NCI-H2227 (cell line): ENCODE results near the gene HTRA1.

Experiments
- DNase-seq: peaks from one replicate; lab custom pipeline; 2025; ENCODE audit not compliant: unreplicated experiment; lab: John Stamatoyannopoulos, UW

HTRA1 gene

DNA sequence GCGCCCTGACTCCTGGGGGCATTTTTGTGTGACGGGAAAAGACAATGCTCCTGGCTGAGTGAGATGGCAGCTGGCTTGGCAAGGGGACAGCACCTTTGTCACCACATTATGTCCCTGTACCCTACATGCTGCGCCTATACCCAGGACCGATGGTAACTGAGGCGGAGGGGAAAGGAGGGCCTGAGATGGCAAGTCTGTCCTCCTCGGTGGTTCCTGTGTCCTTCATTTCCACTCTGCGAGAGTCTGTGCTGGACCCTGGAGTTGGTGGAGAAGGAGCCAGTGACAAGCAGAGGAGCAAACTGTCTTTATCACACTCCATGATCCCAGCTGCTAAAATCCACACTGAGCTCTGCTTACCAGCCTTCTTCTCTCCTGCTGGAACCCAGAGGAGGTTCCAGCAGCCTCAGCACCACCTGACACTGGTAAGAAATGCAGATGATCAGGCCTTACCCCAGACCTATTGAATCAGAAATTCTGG is 6.7 kb upstream of the HTRA1 start, which contains the start of gene ARMS2:
Gene ARMS2, plus strand, starts transcription at position 51 of the 478 bp plus-strand sequence. Its CDS starts 75 bp downstream, at position 126.
- no peak for DNase-seq

GRCh38 chr10:122455376-122456079 is 5.8 kb upstream of the HTRA1 start:
- no peak for DNase-seq

DNA sequence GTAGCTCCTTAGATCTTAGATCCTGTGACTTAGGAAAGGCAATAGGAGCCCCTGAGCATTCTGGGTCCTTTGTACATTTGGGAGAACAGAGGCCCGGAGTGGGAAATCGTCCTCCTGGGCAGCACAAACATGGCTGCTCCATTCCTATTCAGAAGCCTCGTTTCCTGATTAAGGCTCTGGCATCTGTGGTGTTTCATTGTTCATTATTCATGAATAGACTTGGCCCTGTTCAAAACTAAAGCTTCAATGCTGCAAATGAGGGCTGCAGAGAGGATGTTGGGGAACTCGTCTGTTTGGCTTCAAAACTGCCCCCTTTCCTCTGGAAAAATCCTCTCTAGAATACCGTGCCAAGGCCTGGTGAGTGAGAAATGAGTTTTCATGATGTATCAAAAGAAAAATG is 3.4 kb upstream of the HTRA1 start:
- DNase-seq = no peak

DNA sequence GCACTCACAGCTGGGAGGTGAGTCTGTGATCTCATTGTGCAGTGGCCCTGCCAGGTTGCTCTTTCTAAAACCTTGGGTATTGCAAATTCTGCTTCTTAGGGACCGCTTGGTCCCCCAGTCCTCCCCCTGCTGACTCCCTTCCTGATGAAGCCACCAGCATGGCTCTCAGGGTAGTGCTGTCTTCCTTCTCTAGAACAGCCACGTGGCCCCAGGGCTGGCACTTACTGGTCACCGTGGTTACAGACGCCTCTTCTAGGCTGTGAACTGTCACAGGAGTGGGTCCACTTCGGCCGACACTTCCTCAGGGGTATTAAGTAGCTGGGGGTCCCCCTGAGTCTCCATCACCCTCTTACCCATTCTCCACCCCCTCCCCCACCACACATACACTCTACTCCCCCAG is 2.7 kb upstream of the HTRA1 start:
- DNase-seq = no peak

- DNase-seq = no peak
Observed at GRCh38 chr10:122459561-122460273, 1.6 kb upstream of the HTRA1 start.

DNA sequence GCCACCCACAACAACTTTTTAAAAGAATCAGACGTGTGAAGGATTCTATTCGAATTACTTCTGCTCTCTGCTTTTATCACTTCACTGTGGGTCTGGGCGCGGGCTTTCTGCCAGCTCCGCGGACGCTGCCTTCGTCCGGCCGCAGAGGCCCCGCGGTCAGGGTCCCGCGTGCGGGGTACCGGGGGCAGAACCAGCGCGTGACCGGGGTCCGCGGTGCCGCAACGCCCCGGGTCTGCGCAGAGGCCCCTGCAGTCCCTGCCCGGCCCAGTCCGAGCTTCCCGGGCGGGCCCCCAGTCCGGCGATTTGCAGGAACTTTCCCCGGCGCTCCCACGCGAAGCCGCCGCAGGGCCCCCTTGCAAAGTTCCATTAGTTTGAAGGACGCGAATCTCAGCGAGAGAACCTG is 461 bp upstream of the HTRA1 start:
- no peak for DNase-seq

DNA sequence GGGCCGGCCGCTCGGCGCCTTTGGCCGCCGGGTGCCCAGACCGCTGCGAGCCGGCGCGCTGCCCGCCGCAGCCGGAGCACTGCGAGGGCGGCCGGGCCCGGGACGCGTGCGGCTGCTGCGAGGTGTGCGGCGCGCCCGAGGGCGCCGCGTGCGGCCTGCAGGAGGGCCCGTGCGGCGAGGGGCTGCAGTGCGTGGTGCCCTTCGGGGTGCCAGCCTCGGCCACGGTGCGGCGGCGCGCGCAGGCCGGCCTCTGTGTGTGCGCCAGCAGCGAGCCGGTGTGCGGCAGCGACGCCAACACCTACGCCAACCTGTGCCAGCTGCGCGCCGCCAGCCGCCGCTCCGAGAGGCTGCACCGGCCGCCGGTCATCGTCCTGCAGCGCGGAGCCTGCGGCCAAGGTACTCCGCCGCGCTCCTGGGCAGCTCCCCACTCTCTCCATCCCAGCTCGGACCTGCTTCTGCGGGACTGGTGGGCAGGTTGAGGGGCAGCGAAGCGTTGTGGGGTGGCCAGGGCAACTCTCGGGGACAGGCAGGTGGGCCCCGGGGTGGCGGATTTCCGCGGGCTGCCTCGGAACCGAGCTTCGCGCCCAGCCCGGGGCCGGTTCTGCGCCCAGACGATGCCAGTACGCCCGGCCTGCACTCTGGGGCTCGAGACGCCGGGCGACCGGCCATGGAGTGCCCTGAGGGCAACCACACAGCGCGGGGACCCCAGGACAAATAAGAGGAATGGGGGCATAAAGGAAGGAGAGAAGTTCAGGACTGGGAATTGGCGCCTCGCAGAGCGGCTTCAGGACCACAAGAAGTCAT is 578 bp downstream of the HTRA1 start:
- peak; percentile 8 for DNase-seq

GRCh38 chr10:122462533-122463465 is 1.4 kb downstream of the HTRA1 start:
- DNase-seq = peak; percentile 3

DNA sequence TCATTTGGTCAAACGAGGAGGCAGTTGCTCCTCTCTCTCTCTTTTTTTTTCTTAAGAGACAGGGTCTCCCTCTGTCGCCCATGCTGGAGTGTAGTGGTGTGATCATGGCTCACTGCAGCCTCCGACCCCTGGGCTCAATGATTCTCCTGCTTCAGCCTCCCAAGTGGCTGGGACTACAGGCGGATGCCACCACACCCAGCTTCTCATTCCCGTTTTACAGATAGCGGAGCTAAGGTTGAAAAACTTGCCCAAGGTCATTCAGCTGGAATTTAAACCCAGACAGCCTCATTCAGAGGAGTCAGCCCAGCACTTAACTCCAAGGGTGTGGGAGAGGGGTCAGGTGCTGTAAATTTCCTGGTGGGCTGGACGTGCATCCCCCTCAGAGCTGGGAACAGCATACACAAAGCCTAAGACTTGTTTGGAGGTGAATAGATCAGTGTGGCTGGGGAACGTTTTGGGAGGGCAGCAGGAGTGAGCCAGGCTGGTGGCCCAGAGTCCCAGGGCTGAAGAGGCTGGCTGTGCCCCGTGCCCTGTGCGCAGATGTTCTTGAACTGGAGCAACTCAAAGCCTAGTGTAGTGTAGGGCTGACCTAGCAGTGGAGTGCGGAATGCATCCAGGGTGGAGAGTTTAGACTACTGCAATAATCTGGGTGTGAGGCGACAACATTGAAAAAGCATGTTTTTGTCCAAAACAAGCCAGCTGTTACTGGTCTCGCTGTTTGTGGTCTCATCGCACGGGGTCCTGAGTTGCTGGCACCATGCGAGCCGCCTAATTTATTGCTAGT is 2.3 kb downstream of the HTRA1 start:
- no peak for DNase-seq

- DNase-seq = no peak
Observed at GRCh38 chr10:122464250-122464510, 2.8 kb downstream of the HTRA1 start.

GRCh38 chr10:122464586-122464985 is 3.2 kb downstream of the HTRA1 start:
- no peak for DNase-seq

DNA sequence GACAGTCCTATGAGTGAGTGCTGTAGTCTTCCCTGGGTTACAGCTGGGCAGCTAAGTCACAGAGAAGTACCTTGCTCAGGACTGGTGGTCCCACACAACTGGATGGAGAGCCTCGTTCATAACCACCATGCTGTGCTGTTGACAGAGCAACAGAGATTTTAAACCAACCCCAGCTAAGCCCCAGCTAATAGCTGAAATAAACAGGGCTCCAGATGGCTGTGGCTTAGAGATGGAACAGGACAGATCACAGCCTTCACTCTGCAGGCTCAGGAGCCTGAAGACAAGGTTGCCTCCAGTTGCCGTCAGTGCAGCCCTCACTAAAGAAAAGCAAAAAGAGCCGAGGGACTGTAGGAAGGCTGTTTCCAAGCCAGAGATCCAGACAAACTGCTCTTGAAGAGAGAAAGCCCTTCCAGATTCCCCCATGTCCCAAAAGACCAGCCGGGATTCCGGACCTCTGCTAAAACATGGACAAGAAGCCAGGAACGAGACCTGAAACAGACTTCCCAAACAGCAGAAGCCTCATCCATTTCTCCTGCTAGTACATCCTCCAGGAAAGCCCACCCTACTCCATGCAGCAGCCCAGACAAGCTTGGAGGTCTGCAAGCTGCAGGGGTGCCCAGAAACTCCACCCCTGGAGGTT is 4.2 kb downstream of the HTRA1 start:
- no peak for DNase-seq

GRCh38 chr10:122466951-122467381 is 5.6 kb downstream of the HTRA1 start:
- DNase-seq = no peak

DNA sequence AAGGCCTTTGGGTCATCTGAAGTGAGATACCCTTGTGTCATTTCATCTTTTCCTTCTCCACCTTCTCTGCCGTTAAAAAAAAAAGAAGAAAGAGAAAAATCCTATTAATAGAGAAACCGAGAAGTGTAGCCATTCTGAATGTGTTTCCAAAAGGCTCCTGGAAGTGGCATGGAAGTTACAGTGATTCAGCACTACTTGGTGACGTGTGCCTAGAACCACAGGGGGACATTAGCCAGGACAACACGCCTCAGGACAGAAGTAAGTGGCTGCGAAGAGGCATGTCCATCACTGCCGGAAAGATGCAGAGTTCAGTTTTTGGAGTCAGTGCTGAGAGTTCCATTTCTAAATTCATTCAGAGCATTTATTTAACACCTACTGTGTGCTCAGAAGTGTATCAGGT is 6.3 kb downstream of the HTRA1 start:
- DNase-seq = no peak

DNA sequence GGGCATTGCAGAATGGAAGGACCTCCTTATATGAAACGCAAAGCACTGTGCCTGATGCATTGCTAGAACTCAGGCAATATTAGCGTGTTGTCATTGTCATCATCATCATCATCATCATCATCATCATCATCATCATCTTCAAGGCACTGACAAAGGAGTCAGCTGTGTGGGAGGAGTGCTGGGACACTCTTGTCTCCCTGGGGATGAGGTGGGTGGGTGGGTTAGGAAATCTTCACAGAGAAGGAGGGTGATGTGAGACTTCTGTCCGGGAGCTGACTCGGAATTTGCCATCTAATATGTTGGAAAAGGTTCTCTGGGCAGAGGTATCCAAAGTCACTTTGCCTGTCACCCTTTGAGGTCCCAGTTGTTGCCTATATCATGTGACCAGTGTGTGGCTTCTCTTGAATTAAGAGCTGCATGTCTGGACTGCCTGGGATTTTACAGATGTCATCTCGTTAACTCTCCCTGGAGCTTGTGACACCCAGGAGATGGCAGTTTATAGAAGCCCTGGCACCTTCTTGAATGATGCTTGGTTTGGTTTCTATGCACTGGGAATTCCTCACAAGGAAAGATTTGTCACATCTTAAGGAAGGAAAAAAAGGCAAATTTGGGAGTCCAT is 7.1 kb downstream of the HTRA1 start:
- DNase-seq = no peak

GRCh38 chr10:122468926-122469781 is 7.8 kb downstream of the HTRA1 start:
- DNase-seq = no peak

DNA sequence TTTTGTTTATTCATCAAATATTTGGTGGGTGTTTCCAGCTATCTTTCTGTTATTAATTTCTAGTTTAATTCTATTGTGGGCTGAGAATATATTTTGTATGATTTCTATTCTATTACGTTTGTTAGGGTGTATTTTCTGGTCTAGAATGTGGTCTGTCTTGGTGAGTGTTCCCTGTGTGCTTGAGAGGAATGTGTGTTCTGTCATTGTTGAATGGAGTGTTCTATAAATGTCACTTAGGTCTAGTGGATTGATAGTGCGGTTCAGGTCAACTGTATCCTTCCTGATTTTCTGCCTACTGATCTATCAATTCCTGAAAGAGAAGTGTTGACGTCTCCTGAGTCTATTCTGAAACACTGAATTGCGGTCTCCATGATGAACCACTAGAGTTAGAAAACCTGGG is 8.5 kb downstream of the HTRA1 start:
- DNase-seq = no peak

- no peak for DNase-seq
Observed at GRCh38 chr10:122471531-122472177, 10.3 kb downstream of the HTRA1 start.
